Measurements from ENCODE around the gene CHCT1. TPM values are rescaled to one million over a fixed set of nuclear protein-coding genes. Genes with fewer than 3 reads are reported as not detected.
"Not testable (repeated sequence)": the region's sequence is repeated elsewhere in the genome, so short reads cannot be mapped to it uniquely, and the experiment has no call there.

The CHCT1 gene
- not detected for total RNA-seq

- DNase-seq (ENCODE audit: low spot score): no peak
Measured at GRCh38 chr17:60422162-60422665, at the start of gene CHCT1. Gene CHCT1, plus strand, starts transcription at chr17:60422489. Its CDS starts 104 bp downstream, at chr17:60422593.

- DNase-seq (ENCODE audit: low spot score): no peak
Measured at GRCh38 chr17:60372790-60373483, 49.4 kb upstream of the CHCT1 start.

GRCh38 chr17:60378187-60378586, 44.1 kb upstream of the CHCT1 start:
- not testable (repeated sequence) for DNase-seq (ENCODE audit: low spot score)

GRCh38 chr17:60379461-60379860, 42.8 kb upstream of the CHCT1 start:
- not testable (repeated sequence) for DNase-seq (ENCODE audit: low spot score)

- DNase-seq (ENCODE audit: low spot score): no peak
Measured at GRCh38 chr17:60381958-60382357, 40.3 kb upstream of the CHCT1 start.

GRCh38 chr17:60383379-60383778, 38.9 kb upstream of the CHCT1 start:
- DNase-seq (ENCODE audit: low spot score): no peak

- DNase-seq (ENCODE audit: low spot score): not testable (repeated sequence)
Measured at GRCh38 chr17:60384921-60385320, 37.4 kb upstream of the CHCT1 start.

- DNase-seq (ENCODE audit: low spot score): no peak
Measured at GRCh38 chr17:60386147-60387058, 35.9 kb upstream of the CHCT1 start.

- no peak for DNase-seq (ENCODE audit: low spot score)
Measured at GRCh38 chr17:60387666-60388065, 34.6 kb upstream of the CHCT1 start.

GRCh38 chr17:60388742-60389141, 33.5 kb upstream of the CHCT1 start:
- no peak for DNase-seq (ENCODE audit: low spot score)

- DNase-seq (ENCODE audit: low spot score): no peak
Measured at GRCh38 chr17:60390186-60390585, 32.1 kb upstream of the CHCT1 start.

- no peak for DNase-seq (ENCODE audit: low spot score)
Measured at GRCh38 chr17:60390925-60391470, 31.3 kb upstream of the CHCT1 start.

GRCh38 chr17:60391471-60392041, 30.7 kb upstream of the CHCT1 start:
- DNase-seq (ENCODE audit: low spot score): no peak

GRCh38 chr17:60392042-60392844, 30.0 kb upstream of the CHCT1 start, which contains the start of gene USP32:
Gene USP32, minus strand, starts transcription at chr17:60392133. Its CDS starts 194 bp downstream, at chr17:60391939.
- peak; percentile 99 for DNase-seq (ENCODE audit: low spot score)

GRCh38 chr17:60392845-60393702, 29.2 kb upstream of the CHCT1 start:
- DNase-seq (ENCODE audit: low spot score): peak; percentile 65

- DNase-seq (ENCODE audit: low spot score): no peak
Measured at GRCh38 chr17:60393840-60394723, 28.2 kb upstream of the CHCT1 start.

GRCh38 chr17:60395508-60396065, 26.7 kb upstream of the CHCT1 start:
- no peak for DNase-seq (ENCODE audit: low spot score)

- DNase-seq (ENCODE audit: low spot score): no peak
Measured at GRCh38 chr17:60396412-60396811, 25.9 kb upstream of the CHCT1 start.

All from ureter (tissue), 1 donor.